IMR-90 (cell line): ENCODE measurements around the gene CNGB1. TPM values are rescaled to one million over a fixed set of nuclear protein-coding genes. Genes with fewer than 3 reads are reported as not detected.

Experiments used
- ATAC-seq: fragments of 200-7000 bp; cut with Tn5 transposase; 2 replicates; pipeline ENCODE4 v1.9.1; 2020; ENCODE audit warnings: low read depth, mild to moderate bottlenecking, moderate library complexity
- BruUV-seq: library from RNA; stranded (reverse); fragments of 400-500 nt; replicated peaks from 2 replicates; lab custom pipeline; 2021; lab: Mats Ljungman, UMichigan
- CTCF ChIA-PET: fragments of 300-600 bp; formaldehyde crosslinking; extraction: SDS; loops from one replicate; lab custom pipeline; 2021; ENCODE audit warnings: antibody characterized with exemption; lab: Yijun Ruan, JAX
- POLR2A ChIA-PET: fragments of 300-600 bp; sonication (Branson Sonifier 250); formaldehyde crosslinking; loops from one replicate; lab custom pipeline; 2022; ENCODE audit warnings: antibody characterized with exemption; ENCODE audit not compliant: unreplicated experiment; lab: Charles Lee
- DNase-seq: peaks from one replicate; pipeline ENCODE4 v3.0.0; 2013
- H2AFZ ChIP-seq: replicated peaks from 2 replicates; pipeline ENCODE3; 2013; ENCODE audit warnings: low read length, mild to moderate bottlenecking; ENCODE audit not compliant: poor library complexity
- H2AK5ac ChIP-seq: 2 replicates; pipeline ENCODE4 v1.6.1; 2013; ENCODE audit warnings: low read depth, low read length, inconsistent platforms
- H2AK9ac ChIP-seq: replicated peaks from 2 replicates; pipeline ENCODE3; 2013; ENCODE audit warnings: mild to moderate bottlenecking, low read depth, low read length, moderate library complexity; ENCODE audit not compliant: poor library complexity
- H2BK120ac ChIP-seq: 2 replicates; pipeline ENCODE4 v1.6.1; 2013; ENCODE audit warnings: low read depth, low read length, inconsistent platforms
- H2BK15ac ChIP-seq: 3 replicates; pipeline ENCODE4 v1.6.1; 2013; ENCODE audit warnings: low read depth, low read length, inconsistent platforms
- H2BK20ac ChIP-seq: 2 replicates; pipeline ENCODE4 v1.6.1; 2013; ENCODE audit warnings: low read depth, mild to moderate bottlenecking, inconsistent platforms, low read length, moderate library complexity
- H2BK5ac ChIP-seq: 2 replicates; pipeline ENCODE4 v1.6.1; 2013; ENCODE audit warnings: mild to moderate bottlenecking, low read depth, low read length, inconsistent platforms; ENCODE audit not compliant: poor library complexity, severe bottlenecking
- H3K14ac ChIP-seq: replicated peaks from 2 replicates; pipeline ENCODE4 v1.6.1; 2013; ENCODE audit warnings: low read depth, low read length, inconsistent platforms
- H3K18ac ChIP-seq: 2 replicates; pipeline ENCODE4 v1.6.1; 2013; ENCODE audit warnings: low read depth, low read length, control low read depth
- H3K23ac ChIP-seq: 2 replicates; pipeline ENCODE4 v1.6.1; 2013; ENCODE audit warnings: low read depth, low read length, inconsistent platforms
- H3K27ac ChIP-seq: 2 replicates; pipeline ENCODE4 v1.5.1; 2013; ENCODE audit warnings: mild to moderate bottlenecking, control low read depth, low read length; ENCODE audit not compliant: insufficient read depth
- H3K27me3 ChIP-seq: 2 replicates; pipeline ENCODE4 v1.6.1; 2013; ENCODE audit warnings: low read length; ENCODE audit not compliant: control insufficient read depth, insufficient read depth
- H3K36me3 ChIP-seq: 2 replicates; pipeline ENCODE4 v1.6.1; 2013; ENCODE audit warnings: low read length, mixed read lengths; ENCODE audit not compliant: control insufficient read depth, insufficient read depth
- H3K4ac ChIP-seq: 2 replicates; pipeline ENCODE4 v1.6.1; 2013; ENCODE audit warnings: low read depth, low read length, inconsistent platforms
- H3K4me1 ChIP-seq: 2 replicates; pipeline ENCODE4 v1.6.1; 2013; ENCODE audit warnings: low read length, mixed read lengths; ENCODE audit not compliant: control insufficient read depth, insufficient read depth
- H3K4me2 ChIP-seq: 2 replicates; pipeline ENCODE4 v1.6.1; 2013; ENCODE audit warnings: low read depth, mild to moderate bottlenecking, control low read depth, low read length, moderate library complexity
- H3K4me3 ChIP-seq: 2 replicates; pipeline ENCODE4 v1.5.1; 2013; ENCODE audit warnings: low read depth, mild to moderate bottlenecking, control low read depth, low read length, moderate library complexity; ENCODE audit not compliant: insufficient read depth
- H3K56ac ChIP-seq: 2 replicates; pipeline ENCODE4 v1.6.1; 2013; ENCODE audit warnings: low read length, inconsistent platforms; ENCODE audit not compliant: insufficient read depth; ENCODE audit errors: extremely low read depth
- H3K79me1 ChIP-seq, 2 experiments: 2 replicates each; pipeline ENCODE4 v1.6.1; 2013; ENCODE audit warnings: low read length in 2 of 2, inconsistent platforms in 1 of 2, low read depth in 1 of 2
- H3K9ac ChIP-seq: 2 replicates; pipeline ENCODE4 v1.6.1; 2013; ENCODE audit warnings: low read depth, low read length, control low read depth
- H3K9me1 ChIP-seq: 2 replicates; pipeline ENCODE4 v1.6.1; 2013; ENCODE audit warnings: low read length, inconsistent platforms; ENCODE audit not compliant: insufficient read depth
- H3K9me3 ChIP-seq: 2 replicates; pipeline ENCODE4 v1.6.1; 2013; ENCODE audit warnings: low read length; ENCODE audit not compliant: control insufficient read depth, insufficient read depth
- H4K20me1 ChIP-seq: 2 replicates; pipeline ENCODE4 v1.6.1; 2013; ENCODE audit warnings: low read length, inconsistent platforms; ENCODE audit not compliant: insufficient read depth
- H4K5ac ChIP-seq: 2 replicates; pipeline ENCODE4 v1.6.1; 2013; ENCODE audit warnings: mild to moderate bottlenecking, low read depth, low read length, control low read depth
- H4K8ac ChIP-seq, 2 experiments: 2 replicates each; pipeline ENCODE4 v1.6.1; 2013; ENCODE audit warnings: low read depth in 2 of 2, low read length in 2 of 2, control low read depth in 1 of 2, inconsistent platforms in 1 of 2
- H4K91ac ChIP-seq: 2 replicates; pipeline ENCODE4 v1.6.1; 2013; ENCODE audit warnings: low read depth, low read length, inconsistent platforms; ENCODE audit not compliant: insufficient read depth
- CEBPB ChIP-seq: IDR thresholded peaks from 2 replicates; pipeline ENCODE4 v1.6.1; 2012; ENCODE audit warnings: low read depth, low read length, improper control_type of control experiment
- CHD1 ChIP-seq: IDR thresholded peaks from 2 replicates; pipeline ENCODE4 v1.6.1; 2012; ENCODE audit warnings: low read depth, low read length, improper control_type of control experiment
- CTCF ChIP-seq: conservative IDR thresholded peaks from 2 replicates; pipeline ENCODE4 v1.5.1; 2012; ENCODE audit warnings: mild to moderate bottlenecking, low read depth, low read length, improper control_type of control experiment
- ELK1 ChIP-seq: fragments of 150-350 bp; IDR thresholded peaks from 2 replicates; pipeline ENCODE4 v1.6.1; 2016; ENCODE audit warnings: low read depth, mild to moderate bottlenecking, low read length, moderate library complexity, borderline replicate concordance
- MAZ ChIP-seq: IDR thresholded peaks from 2 replicates; pipeline ENCODE4 v1.6.1; 2012; ENCODE audit warnings: low read depth, mild to moderate bottlenecking, low read length, improper control_type of control experiment, moderate library complexity, borderline replicate concordance
- MXI1 ChIP-seq: IDR thresholded peaks from 2 replicates; pipeline ENCODE4 v1.6.1; 2012; ENCODE audit warnings: low read depth, mild to moderate bottlenecking, low read length, moderate library complexity, borderline replicate concordance
- RAD21 ChIP-seq: IDR thresholded peaks from 2 replicates; pipeline ENCODE4 v1.6.1; 2012; ENCODE audit warnings: low read length, improper control_type of control experiment
- RCOR1 ChIP-seq: IDR thresholded peaks from 2 replicates; pipeline ENCODE4 v1.6.1; 2012; ENCODE audit warnings: mild to moderate bottlenecking, low read length, improper control_type of control experiment; ENCODE audit not compliant: insufficient replicate concordance
- SMC3 ChIP-seq: fragments of 150-350 bp; IDR thresholded peaks from 2 replicates; pipeline ENCODE4 v1.6.1; 2016; ENCODE audit warnings: low read depth, mild to moderate bottlenecking, antibody characterized with exemption, low read length, moderate library complexity
- WGBS, 2 experiments: methylation state at CpG; one replicate each; pipeline versions ENCODE4 v1.1.5 to v1.1.7; 2013; ENCODE audit warnings: missing lambda C conversion rate in 2 of 2; ENCODE audit not compliant: insufficient read length in 1 of 2; ENCODE audit errors: extremely low coverage in 2 of 2; 5-methylcytosine and 5-hydroxymethylcytosine counted together
- dilution Hi-C: fragments of 300-500 bp; cut with HindIII; formaldehyde crosslinking; loops from one replicate; pipeline ENCODE4 v1.14.3; 2018; ENCODE audit warnings: low sequenced_read_pairs; ENCODE audit not compliant: unreplicated experiment
- in situ Hi-C: fragments of 300-500 bp; cut with MboI; formaldehyde crosslinking; loops from 3 replicates; pipeline ENCODE4 v1.14.3; 2019; ENCODE audit warnings: low sequenced_read_pairs, inconsistent platforms, mixed read lengths
- intact Hi-C: fragments of 100-400 bp; cut with micrococcal nuclease; formaldehyde crosslinking; loops from 2 replicates; pipeline ENCODE4 v1.10.0; 2022
- polyA plus RNA-seq, 3 experiments: library from polyadenylated mRNA; depleted of rRNA; stranded (reverse); fragments of >200 nt; gene quantifications; 2 replicates each; pipeline ENCODE4 v1.2.3, GENCODE V29; 2012; ENCODE audit warnings: low replicate concordance in 1 of 3
- total RNA-seq: library from RNA; depleted of rRNA; stranded (reverse); fragments of >200 nt; gene quantifications from 2 replicates; pipeline ENCODE4 v1.2.3, GENCODE V29; 2012

Gene CNGB1
- total and polyA plus RNA-seq, 2 of the 4 experiments (the other 2 are of a cell fraction) = not detected

- no peak for TF ChIP-seq CHD1
Observed at GRCh38 chr16:57862698-57863433, 108.1 kb downstream of the CNGB1 start (continued).

- H4K91ac ChIP-seq = no peak overlapping the region
- no peak overlapping the region for H4K5ac ChIP-seq
- no peak overlapping the region for H2AFZ ChIP-seq
- CTCF ChIA-PET = interaction anchor here (0.5 to 0.9 kb wide), 3 partner anchors 19 to 52 kb away, joined by 3 read pairs; no protein-coding TSS in a partner anchor
- H3K56ac ChIP-seq = no peak overlapping the region
- H2AK9ac ChIP-seq = no peak overlapping the region
- no peaks in the 10 kb centered on the region for H3K9me1 ChIP-seq
- in situ Hi-C loops = no loop called here
- no TSS peak for BruUV-seq
- peaks cover 4% of the 10 kb centered on the region; the same call in 1 of the 2 replicates for H3K9me3 ChIP-seq
- intact Hi-C loops = no loop called here
- DNase-seq = peak; percentile 34
- no peak overlapping the region for H3K4me3 ChIP-seq
- H3K18ac ChIP-seq = no peak overlapping the region
- no peak overlapping the region for H2AK5ac ChIP-seq
- no peaks in the 10 kb centered on the region; the same call in 1 of the 2 replicates for H3K27me3 ChIP-seq
- H3K4me1 ChIP-seq = peaks cover 3% of the 10 kb centered on the region
- no peak for TF ChIP-seq MAZ
- 0 out of 2 replicates have a peak, but pooled peaks have one; percentile 23 for TF ChIP-seq SMC3
- TF ChIP-seq RAD21 = peak; percentile 19; the same call in 1 of the 2 replicates
- peak; percentile 38 for TF ChIP-seq CTCF
- no peak for TF ChIP-seq CEBPB
- no peak for TF ChIP-seq ELK1
- TF ChIP-seq RCOR1 = no peak
- no peak for TF ChIP-seq MXI1
- no peak overlapping the region for H3K4ac ChIP-seq
- no CpG with 5 or more reads among the region's 5 CpGs for WGBS, 2 experiments
- no peak overlapping the region for H3K27ac ChIP-seq
- H3K36me3 ChIP-seq = no peaks in the 10 kb centered on the region
- H3K14ac ChIP-seq = no peak overlapping the region
- H4K8ac ChIP-seq = no peak overlapping the region
- no peak overlapping the region for H3K4me2 ChIP-seq
- POLR2A ChIA-PET = no interaction called here
- H2BK20ac ChIP-seq = no peak overlapping the region
- ATAC-seq = peak; percentile 42; the same call in 1 of the 2 replicates
- no peak overlapping the region for H3K23ac ChIP-seq
- no peak overlapping the region for H3K9ac ChIP-seq
- H2BK15ac ChIP-seq = no peak overlapping the region
- dilution Hi-C loops = no loop called here
- no peak overlapping the region for H2BK5ac ChIP-seq
- H3K79me1 ChIP-seq = no peaks in the 10 kb centered on the region
- no peaks in the 10 kb centered on the region for H4K20me1 ChIP-seq
- no peak overlapping the region for H2BK120ac ChIP-seq
Observed at GRCh38 chr16:57859331-57859730, 111.6 kb downstream of the CNGB1 start.
